ENCODE measurements around the gene SSPN. TPM values are rescaled to one million over a fixed set of nuclear protein-coding genes. Genes with fewer than 3 reads are reported as not detected.
"Not testable (repeated sequence)": the region's sequence is repeated elsewhere in the genome, so short reads cannot be mapped to it uniquely, and the experiment has no call there.

The SSPN gene
- polyA plus RNA-seq, 1 donor from 2014 or later = 149 TPM

GRCh38 chr12:26229910-26230309, 34.5 kb downstream of the SSPN start:
- Mint-ChIP-seq H3K4me3 (no peak overlapping the region), H3K27ac (peak overlapping the region in 1 of 3 donors; percentile 9), H3K36me3 (peaks cover 6% of the 10 kb centered on the region), H3K27me3 (no peaks in the 10 kb centered on the region), H3K4me1 (peaks cover 10 to 19% (median 13%) of the 10 kb centered on the region in 3 donors), H3K9me3 (no peaks in the 10 kb centered on the region)

DNA sequence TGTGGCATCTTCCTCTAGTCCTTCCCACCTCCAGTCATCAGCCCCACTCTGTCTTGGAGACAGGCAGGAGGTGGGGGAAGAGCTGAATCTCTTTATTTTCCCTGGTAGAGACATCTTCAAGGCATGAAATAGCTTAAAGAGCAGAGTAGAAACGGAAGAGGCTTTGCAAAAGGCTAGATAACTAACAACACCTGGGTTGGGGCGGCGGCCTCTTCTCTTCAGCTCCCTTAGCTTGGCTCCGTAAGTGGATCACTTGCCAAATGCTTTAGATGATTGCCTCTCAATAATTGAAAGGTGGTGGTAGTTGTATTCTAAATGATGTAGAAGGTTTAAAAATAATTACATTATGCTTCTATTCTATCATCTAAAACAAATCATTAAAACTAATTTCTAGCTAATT, 36.1 kb downstream of the SSPN start:
- no peaks in the 10 kb centered on the region for H3K27me3 Mint-ChIP-seq
- peaks cover 10% of the 10 kb centered on the region for H3K36me3 Mint-ChIP-seq
- H3K27ac Mint-ChIP-seq = peak overlapping the region in 1 of 3 donors; percentile 0
- H3K4me1 Mint-ChIP-seq = peaks cover 3 to 19% (median 11%) of the 10 kb centered on the region in 3 donors
- H3K4me3 Mint-ChIP-seq = no peak overlapping the region
- peaks cover 0 to 3% (median 0%) of the 10 kb centered on the region in 3 donors for H3K9me3 Mint-ChIP-seq

DNA sequence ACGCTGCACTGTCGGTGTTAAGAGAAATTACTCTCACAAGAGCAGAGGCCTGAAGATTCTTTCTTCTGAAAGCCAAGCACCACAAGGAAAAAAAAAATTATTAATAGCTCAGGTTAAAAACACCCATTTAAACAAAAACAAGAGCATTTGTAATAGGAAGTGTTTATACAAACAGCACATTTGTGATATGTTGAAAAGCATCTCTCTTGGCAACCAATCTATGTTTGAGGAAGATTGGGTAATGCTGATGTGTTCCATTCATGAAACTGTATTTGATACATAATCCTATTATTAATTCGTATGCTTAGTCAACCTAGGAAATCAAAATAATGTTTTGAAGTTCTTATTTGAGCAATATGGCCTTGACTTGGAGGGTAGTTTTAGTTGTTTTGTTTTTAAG, 36.5 kb downstream of the SSPN start:
- no peak overlapping the region for H3K4me3 Mint-ChIP-seq
- no peaks in the 10 kb centered on the region for H3K27me3 Mint-ChIP-seq
- no peak overlapping the region for H3K27ac Mint-ChIP-seq
- peaks cover 0 to 3% (median 0%) of the 10 kb centered on the region in 3 donors for H3K9me3 Mint-ChIP-seq
- H3K4me1 Mint-ChIP-seq = peaks cover 3 to 18% (median 11%) of the 10 kb centered on the region in 3 donors
- H3K36me3 Mint-ChIP-seq = peaks cover 10% of the 10 kb centered on the region

DNA sequence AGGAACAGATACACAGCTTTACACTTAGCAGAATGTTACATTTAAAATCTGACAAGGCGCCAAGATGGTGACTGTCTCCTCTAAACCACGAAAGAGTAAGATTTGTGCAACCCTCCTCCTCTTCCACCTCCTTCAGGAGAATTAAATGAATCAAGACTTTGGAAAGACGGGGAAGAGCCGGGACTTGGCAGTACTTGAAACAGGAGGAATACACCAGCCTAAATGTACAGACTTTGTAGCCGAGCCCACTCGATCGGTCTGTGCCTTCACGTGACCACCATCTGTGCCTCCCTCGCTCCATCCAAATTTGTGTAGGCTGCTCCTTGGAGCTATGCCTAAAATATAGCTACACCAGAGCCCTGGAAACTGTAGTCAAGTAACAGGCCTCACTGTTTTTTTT, 38.3 kb downstream of the SSPN start:
- Mint-ChIP-seq H3K4me3 (no peak overlapping the region), H3K27ac (no peak overlapping the region), H3K4me1 (peaks cover 0 to 10% (median 5%) of the 10 kb centered on the region in 3 donors)

DNA sequence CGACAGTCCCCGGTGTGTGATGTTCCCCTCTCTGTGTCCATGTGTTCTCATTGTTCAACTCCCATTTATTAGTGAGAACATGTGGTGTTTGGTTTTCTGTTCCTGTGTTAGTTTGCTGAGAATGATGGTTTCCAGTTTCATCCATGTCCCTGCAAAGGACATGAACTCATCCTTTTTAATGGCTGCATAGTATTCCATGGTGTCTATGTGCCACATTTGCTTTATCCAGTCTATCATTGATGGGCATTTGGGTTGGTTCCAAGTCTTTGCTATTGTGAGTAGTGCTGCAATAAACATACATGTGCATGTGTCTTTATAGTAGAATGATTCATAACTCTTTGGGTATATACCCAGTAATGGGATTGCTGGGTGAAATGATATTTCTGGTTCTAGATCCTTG, 40.1 kb downstream of the SSPN start:
- H3K4me1 Mint-ChIP-seq, H3K27ac Mint-ChIP-seq, H3K27me3 Mint-ChIP-seq, H3K4me3 Mint-ChIP-seq, H3K9me3 Mint-ChIP-seq: not testable (repeated sequence)
- H3K36me3 Mint-ChIP-seq = peaks cover 14% of the 10 kb centered on the region

More for the DNA sequence above, 38.3 kb downstream of the SSPN start:
- Mint-ChIP-seq H3K27me3 (no peaks in the 10 kb centered on the region), H3K36me3 (peaks cover 8% of the 10 kb centered on the region), H3K9me3 (peaks cover 0 to 3% (median 0%) of the 10 kb centered on the region in 3 donors)

DNA sequence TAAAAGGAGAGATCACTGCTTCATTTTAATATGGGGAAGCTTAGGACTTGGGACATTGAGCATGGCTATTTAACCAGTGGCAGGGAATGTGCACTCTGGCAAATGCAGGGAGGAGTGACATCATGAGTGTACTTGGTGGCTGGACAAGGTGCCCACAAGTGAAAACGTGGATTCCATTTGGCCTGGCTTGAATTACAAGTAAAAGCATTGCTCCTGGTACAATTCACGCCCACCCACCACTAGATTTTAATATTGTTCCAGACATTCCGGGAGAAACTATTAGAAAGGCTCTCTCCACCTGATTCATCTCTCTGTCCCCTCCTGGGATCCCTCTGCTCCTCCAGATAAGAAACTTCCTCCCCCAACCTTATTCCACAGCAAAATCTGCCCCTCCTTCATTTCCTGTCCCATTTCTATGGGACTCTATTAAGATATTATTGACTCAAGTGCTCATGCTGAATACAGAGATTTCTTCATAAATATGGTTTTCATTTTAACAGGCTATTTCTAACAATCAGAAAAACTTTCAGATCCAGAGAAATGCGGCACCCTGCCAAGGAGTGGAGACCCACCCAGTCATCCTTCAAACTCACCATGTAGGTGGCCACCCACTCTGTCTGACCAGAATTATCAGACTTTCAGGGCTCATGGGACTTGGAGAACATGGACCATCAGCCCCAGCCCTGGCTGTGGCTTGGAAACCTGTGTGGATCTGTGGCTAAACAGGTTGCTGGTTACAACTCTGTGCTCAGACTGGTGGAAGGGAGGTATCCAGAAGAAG, 43.2 kb downstream of the SSPN start:
- no peak overlapping the region for H3K27ac Mint-ChIP-seq

GRCh38 chr12:26239122-26239851, 43.9 kb downstream of the SSPN start:
- H3K27ac Mint-ChIP-seq = peak overlapping the region in 2 of 3 donors; percentile 67 to 81
- peaks cover 2 to 4% (median 3%) of the 10 kb centered on the region in 3 donors for H3K4me1 Mint-ChIP-seq
- H3K36me3 Mint-ChIP-seq = peaks cover 16% of the 10 kb centered on the region
- no peak overlapping the region for H3K4me3 Mint-ChIP-seq
- no peaks in the 10 kb centered on the region for H3K27me3 Mint-ChIP-seq
- H3K9me3 Mint-ChIP-seq = peaks cover 0 to 3% (median 0%) of the 10 kb centered on the region in 3 donors

More for the DNA sequence above, 43.2 kb downstream of the SSPN start:
- H3K27me3 Mint-ChIP-seq = no peaks in the 10 kb centered on the region
- H3K4me1 Mint-ChIP-seq = peaks cover 2 to 4% (median 3%) of the 10 kb centered on the region in 3 donors
- H3K4me3 Mint-ChIP-seq = no peak overlapping the region
- peaks cover 16% of the 10 kb centered on the region for H3K36me3 Mint-ChIP-seq
- peaks cover 0 to 3% (median 0%) of the 10 kb centered on the region in 3 donors for H3K9me3 Mint-ChIP-seq

- peaks cover 16% of the 10 kb centered on the region for H3K36me3 Mint-ChIP-seq
- H3K9me3 Mint-ChIP-seq = peaks cover 0 to 3% (median 0%) of the 10 kb centered on the region in 3 donors
- no peaks in the 10 kb centered on the region for H3K27me3 Mint-ChIP-seq
- H3K4me1 Mint-ChIP-seq = peaks cover 2 to 4% (median 3%) of the 10 kb centered on the region in 3 donors
- peak overlapping the region in 2 of 3 donors; percentile 67 to 81 for H3K27ac Mint-ChIP-seq
- no peak overlapping the region for H3K4me3 Mint-ChIP-seq
Observed at GRCh38 chr12:26239852-26240815, 44.8 kb downstream of the SSPN start.

- Mint-ChIP-seq H3K36me3 (peaks cover 9% of the 10 kb centered on the region), H3K9me3 (no peaks in the 10 kb centered on the region), H3K27ac (no peak overlapping the region), H3K4me1 (peaks cover 0 to 4% (median 2%) of the 10 kb centered on the region in 3 donors), H3K27me3 (no peaks in the 10 kb centered on the region), H3K4me3 (no peak overlapping the region)
Observed at GRCh38 chr12:26241080-26241479, 45.7 kb downstream of the SSPN start.

GRCh38 chr12:26242683-26243082, 47.3 kb downstream of the SSPN start:
- no peak overlapping the region for H3K27ac Mint-ChIP-seq
- H3K9me3 Mint-ChIP-seq = no peaks in the 10 kb centered on the region
- no peaks in the 10 kb centered on the region for H3K27me3 Mint-ChIP-seq

GRCh38 chr12:26244503-26244902, 49.1 kb downstream of the SSPN start:
- no peak overlapping the region for H3K27ac Mint-ChIP-seq
- H3K27me3 Mint-ChIP-seq = no peaks in the 10 kb centered on the region
- H3K36me3 Mint-ChIP-seq = peaks cover 9% of the 10 kb centered on the region
- H3K4me1 Mint-ChIP-seq = peaks cover 0 to 5% (median 2%) of the 10 kb centered on the region in 3 donors
- peaks cover 0 to 5% (median 1%) of the 10 kb centered on the region in 3 donors for H3K9me3 Mint-ChIP-seq
- no peak overlapping the region for H3K4me3 Mint-ChIP-seq

More at GRCh38 chr12:26242683-26243082, 47.3 kb downstream of the SSPN start:
- H3K36me3 Mint-ChIP-seq = peaks cover 9% of the 10 kb centered on the region
- no peak overlapping the region for H3K4me3 Mint-ChIP-seq
- H3K4me1 Mint-ChIP-seq = peaks cover 0 to 7% (median 2%) of the 10 kb centered on the region in 3 donors

- peaks cover 6% of the 10 kb centered on the region for H3K36me3 Mint-ChIP-seq
- H3K9me3 Mint-ChIP-seq = peaks cover 0 to 9% (median 2%) of the 10 kb centered on the region in 3 donors
- peaks cover 0 to 3% (median 0%) of the 10 kb centered on the region in 3 donors for H3K4me1 Mint-ChIP-seq
- no peak overlapping the region for H3K4me3 Mint-ChIP-seq
- no peaks in the 10 kb centered on the region for H3K27me3 Mint-ChIP-seq
- H3K27ac Mint-ChIP-seq = no peak overlapping the region
Observed at GRCh38 chr12:26245175-26245942, 50.0 kb downstream of the SSPN start.

DNA sequence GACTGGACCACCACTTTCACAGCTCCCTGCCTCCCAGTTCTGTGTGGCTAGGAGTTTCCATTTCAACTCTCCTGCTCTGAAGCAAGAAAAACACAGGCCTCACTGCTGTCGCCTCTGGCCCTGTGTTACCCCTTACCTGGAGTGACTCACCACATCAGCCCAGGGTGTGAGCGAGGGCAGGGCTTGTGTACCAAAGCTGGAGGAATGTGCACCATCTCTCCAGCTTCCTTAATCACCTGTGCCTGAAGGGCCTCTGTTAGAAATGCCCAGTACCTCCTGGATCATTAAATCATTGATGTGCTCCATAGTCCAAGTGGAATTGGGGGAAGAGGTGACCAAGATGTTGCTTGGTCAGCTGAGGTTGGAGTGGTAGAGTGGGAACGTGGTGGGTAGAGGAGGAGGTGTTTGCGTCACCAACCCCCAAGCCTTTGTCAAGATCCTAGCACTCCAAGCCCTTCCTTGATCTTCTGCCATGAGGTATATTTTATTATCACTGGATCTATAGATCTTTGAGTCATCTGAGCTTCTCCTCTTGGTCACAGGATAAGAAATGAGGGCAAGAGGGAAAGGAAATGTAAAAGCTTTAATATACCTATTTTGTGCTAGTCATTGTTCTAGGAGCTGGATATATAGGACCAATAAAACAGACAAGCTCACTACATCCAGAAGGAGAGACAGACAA, 51.3 kb downstream of the SSPN start:
- peaks cover 0 to 3% (median 0%) of the 10 kb centered on the region in 3 donors for H3K4me1 Mint-ChIP-seq
- H3K36me3 Mint-ChIP-seq = peaks cover 5% of the 10 kb centered on the region
- peaks cover 0 to 9% (median 2%) of the 10 kb centered on the region in 3 donors for H3K9me3 Mint-ChIP-seq
- H3K27me3 Mint-ChIP-seq = no peaks in the 10 kb centered on the region
- H3K27ac Mint-ChIP-seq = no peak overlapping the region
- no peak overlapping the region for H3K4me3 Mint-ChIP-seq

Data from IgD-negative memory B cell (primary cell).